ENCODE data around the gene MCOLN1. TPM values are rescaled to one million over a fixed set of nuclear protein-coding genes. Genes with fewer than 3 reads are reported as not detected.

MCOLN1 gene
- total and polyA plus RNA-seq, 2 experiments from 2014 or later: 7.2 to 16.1 TPM

DNA sequence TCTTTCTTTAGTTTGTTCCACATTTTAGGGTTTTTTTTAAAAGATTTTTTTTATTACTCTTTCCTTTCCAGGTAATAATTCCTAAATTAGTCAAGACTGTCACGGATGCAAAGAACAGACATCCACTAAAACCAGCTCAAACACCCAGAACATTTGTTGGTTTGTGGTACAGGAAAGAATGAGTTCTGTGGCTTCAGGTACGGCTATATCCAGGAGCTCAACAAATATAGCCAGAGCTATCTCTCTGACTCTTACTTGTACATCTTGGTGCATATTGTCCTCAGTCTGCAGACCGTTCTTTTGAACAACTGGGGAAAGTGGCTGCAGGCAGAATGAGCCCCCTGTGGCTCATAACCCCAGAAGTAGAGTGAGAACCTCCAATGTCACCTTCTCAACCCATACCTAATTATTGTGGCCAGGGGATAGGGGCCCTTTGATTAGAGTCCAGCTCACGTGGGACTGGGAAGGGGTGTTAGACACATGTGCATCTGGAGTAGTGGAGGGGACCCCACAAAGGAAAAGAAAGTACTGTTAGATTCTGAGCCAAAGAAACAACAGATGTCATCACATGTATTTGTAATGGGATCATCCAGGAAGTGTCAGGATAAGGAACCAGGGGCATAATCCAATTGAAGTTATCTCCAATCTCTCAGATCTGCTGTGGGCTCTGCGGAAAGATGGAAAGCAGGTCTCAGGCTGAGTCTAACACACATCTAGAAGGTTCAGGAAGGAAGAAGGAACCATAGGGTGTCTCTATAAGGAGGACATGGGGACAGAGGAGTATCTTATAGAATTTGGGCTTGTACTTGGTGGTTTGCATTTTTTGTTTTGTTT is 8.4 kb upstream of the MCOLN1 start:
- no peak overlapping the region for H3K4me2 ChIP-seq
- no peak overlapping the region for H3K27ac ChIP-seq (ENCODE audit: low read depth)
- no peak overlapping the region; the same call in 2 of the 3 replicates for H3K4me3 Mint-ChIP-seq
- peaks cover 13% of the 10 kb centered on the region for H3K4me1 Mint-ChIP-seq
- H3K4me3 ChIP-seq: no peak overlapping the region
- H3K9me2 ChIP-seq (ENCODE audit: insufficient read depth): peaks cover 3% of the 10 kb centered on the region; the same call in 1 of the 2 replicates
- no peaks in the 10 kb centered on the region for H3K27me3 ChIP-seq (ENCODE audit: insufficient read depth)
- peaks cover 3% of the 10 kb centered on the region; the same call in 2 of the 3 replicates for H3K9me3 Mint-ChIP-seq
- no peak for ATAC-seq
- H3F3A ChIP-seq (replicated peaks; ENCODE audit: low read depth): no peaks in the 10 kb centered on the region
- H4K20me1 ChIP-seq (replicated peaks; ENCODE audit: insufficient read depth): no peaks in the 10 kb centered on the region
- H3K27me3 Mint-ChIP-seq (ENCODE audit: insufficient read depth, low read depth, poor library complexity): peaks cover 11% of the 10 kb centered on the region
- H3K36me3 Mint-ChIP-seq (ENCODE audit: low read depth): peaks cover 5% of the 10 kb centered on the region; the same call in 2 of the 3 replicates
- no peak overlapping the region for H3K27ac Mint-ChIP-seq
- no peak for DNase-seq (ENCODE audit: low spot score)
- H3K4me1 ChIP-seq (ENCODE audit: insufficient read depth): peaks cover 13% of the 10 kb centered on the region
- no peak overlapping the region for H2AFZ ChIP-seq
- no peaks in the 10 kb centered on the region; the same call in 1 of the 2 replicates for H3K79me2 ChIP-seq (replicated peaks; ENCODE audit: insufficient read depth)
- TF ChIP-seq POLR2AphosphoS5 (IDR thresholded peaks at IDR 0.05; ENCODE audit: low read depth) (no peak), NANOG (IDR thresholded peaks at IDR 0.05; ENCODE audit: borderline replicate concordance) (no peak), CREB1 (CRISPR knock-in tag; IDR thresholded peaks at IDR 0.05; ENCODE audit: low read depth) (no peak), EZH2 (IDR thresholded peaks at IDR 0.05; ENCODE audit: low read depth, unreplicated experiment) (no peak)
- TF ChIP-seq, protein P1, sequence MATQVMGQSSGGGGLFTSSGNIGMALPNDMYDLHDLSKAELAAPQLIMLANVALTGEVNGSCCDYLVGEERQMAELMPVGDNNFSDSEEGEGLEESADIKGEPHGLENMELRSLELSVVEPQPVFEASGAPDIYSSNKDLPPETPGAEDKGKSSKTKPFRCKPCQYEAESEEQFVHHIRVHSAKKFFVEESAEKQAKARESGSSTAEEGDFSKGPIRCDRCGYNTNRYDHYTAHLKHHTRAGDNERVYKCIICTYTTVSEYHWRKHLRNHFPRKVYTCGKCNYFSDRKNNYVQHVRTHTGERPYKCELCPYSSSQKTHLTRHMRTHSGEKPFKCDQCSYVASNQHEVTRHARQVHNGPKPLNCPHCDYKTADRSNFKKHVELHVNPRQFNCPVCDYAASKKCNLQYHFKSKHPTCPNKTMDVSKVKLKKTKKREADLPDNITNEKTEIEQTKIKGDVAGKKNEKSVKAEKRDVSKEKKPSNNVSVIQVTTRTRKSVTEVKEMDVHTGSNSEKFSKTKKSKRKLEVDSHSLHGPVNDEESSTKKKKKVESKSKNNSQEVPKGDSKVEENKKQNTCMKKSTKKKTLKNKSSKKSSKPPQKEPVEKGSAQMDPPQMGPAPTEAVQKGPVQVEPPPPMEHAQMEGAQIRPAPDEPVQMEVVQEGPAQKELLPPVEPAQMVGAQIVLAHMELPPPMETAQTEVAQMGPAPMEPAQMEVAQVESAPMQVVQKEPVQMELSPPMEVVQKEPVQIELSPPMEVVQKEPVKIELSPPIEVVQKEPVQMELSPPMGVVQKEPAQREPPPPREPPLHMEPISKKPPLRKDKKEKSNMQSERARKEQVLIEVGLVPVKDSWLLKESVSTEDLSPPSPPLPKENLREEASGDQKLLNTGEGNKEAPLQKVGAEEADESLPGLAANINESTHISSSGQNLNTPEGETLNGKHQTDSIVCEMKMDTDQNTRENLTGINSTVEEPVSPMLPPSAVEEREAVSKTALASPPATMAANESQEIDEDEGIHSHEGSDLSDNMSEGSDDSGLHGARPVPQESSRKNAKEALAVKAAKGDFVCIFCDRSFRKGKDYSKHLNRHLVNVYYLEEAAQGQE (IDR thresholded peaks at IDR 0.05; ENCODE audit: unreplicated experiment): no peak
- H3K36me3 ChIP-seq (ENCODE audit: insufficient read depth): no peaks in the 10 kb centered on the region

DNA sequence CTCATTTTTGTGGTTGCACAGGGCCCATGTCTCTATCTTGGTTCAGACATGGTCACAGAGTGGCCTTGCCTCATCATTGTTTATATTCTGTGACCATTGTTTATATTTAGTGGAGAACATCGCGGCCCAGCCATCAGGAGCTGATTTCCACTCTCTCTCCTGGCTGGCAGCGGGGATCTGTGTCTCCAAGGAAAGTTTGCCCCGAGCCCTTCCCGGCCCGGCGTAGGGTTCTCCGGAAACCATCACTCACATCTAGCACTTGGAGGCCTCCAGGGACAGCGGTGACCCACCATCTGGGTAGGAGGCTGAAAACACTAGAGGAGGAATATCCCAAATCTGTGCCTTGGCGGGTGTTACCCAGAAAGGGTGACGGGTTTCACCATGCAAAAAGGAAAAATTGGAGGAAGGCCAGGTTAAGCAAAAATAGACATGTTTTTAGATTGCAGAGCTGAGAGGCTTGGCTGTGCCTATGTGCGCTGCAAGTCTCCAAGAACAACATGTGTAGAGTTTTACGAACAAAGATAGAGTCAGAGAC is 7.2 kb upstream of the MCOLN1 start:
- H3K4me1 Mint-ChIP-seq: peaks cover 13% of the 10 kb centered on the region
- peak overlapping the region; percentile 78 for H3K4me3 Mint-ChIP-seq
- no peaks in the 10 kb centered on the region for H3F3A ChIP-seq (replicated peaks; ENCODE audit: low read depth)
- peaks cover 13% of the 10 kb centered on the region for H3K4me1 ChIP-seq (ENCODE audit: insufficient read depth)
- H3K27me3 ChIP-seq (ENCODE audit: insufficient read depth): no peaks in the 10 kb centered on the region
- ATAC-seq (peak; percentile 6; the same call in 1 of the 3 replicates), DNase-seq (ENCODE audit: low spot score) (no peak)
- H4K20me1 ChIP-seq (replicated peaks; ENCODE audit: insufficient read depth): no peaks in the 10 kb centered on the region
- H2AFZ ChIP-seq: peak overlapping the region; percentile 98
- H3K79me2 ChIP-seq (replicated peaks; ENCODE audit: insufficient read depth): no peaks in the 10 kb centered on the region; the same call in 1 of the 2 replicates
- peak overlapping the region; percentile 85; the same call in 1 of the 2 replicates for H3K27ac ChIP-seq (ENCODE audit: low read depth)
- peaks cover 6% of the 10 kb centered on the region for H3K27me3 Mint-ChIP-seq (ENCODE audit: insufficient read depth, low read depth, poor library complexity)
- H3K9me2 ChIP-seq (ENCODE audit: insufficient read depth): no peaks in the 10 kb centered on the region
- peak overlapping the region; percentile 83 for H3K4me2 ChIP-seq
- peak overlapping the region; percentile 95 for H3K27ac Mint-ChIP-seq
- TF ChIP-seq EZH2phosphoT487 (IDR thresholded peaks at IDR 0.05; ENCODE audit: unreplicated experiment): no peak
- no peak for TF ChIP-seq NANOG (IDR thresholded peaks at IDR 0.05; ENCODE audit: borderline replicate concordance)
- peaks cover 3% of the 10 kb centered on the region; the same call in 2 of the 3 replicates for H3K9me3 Mint-ChIP-seq
- peaks cover 9% of the 10 kb centered on the region; the same call in 2 of the 3 replicates for H3K36me3 Mint-ChIP-seq (ENCODE audit: low read depth)
- H3K4me3 ChIP-seq: peak overlapping the region; percentile 54
- no peaks in the 10 kb centered on the region for H3K36me3 ChIP-seq (ENCODE audit: insufficient read depth)

Data from GM23338 (cell line).